Activated naive CD8-positive, alpha-beta T cell (primary cell): ENCODE measurements around the gene MAPT.

Experiments
- H3K27ac Mint-ChIP-seq: one replicate; pipeline ENCODE4 v1.8.0; 2021; ENCODE audit warnings: mixed read lengths
- H3K27me3 Mint-ChIP-seq: one replicate; pipeline ENCODE4 v1.8.0; 2021; ENCODE audit warnings: mixed read lengths
- H3K36me3 Mint-ChIP-seq: one replicate; pipeline ENCODE4 v1.8.0; 2021; ENCODE audit warnings: mixed read lengths
- H3K4me1 Mint-ChIP-seq: one replicate; pipeline ENCODE4 v1.8.0; 2021; ENCODE audit warnings: low read depth, mixed read lengths
- H3K4me3 Mint-ChIP-seq: one replicate; pipeline ENCODE4 v1.8.0; 2021; ENCODE audit warnings: mild to moderate bottlenecking, mixed read lengths
- H3K9me3 Mint-ChIP-seq: one replicate; pipeline ENCODE4 v1.8.0; 2021; ENCODE audit warnings: low read depth, mixed read lengths

The MAPT gene

GRCh38 chr17:45873728-45874127, 20.6 kb upstream of the MAPT start:
- H3K9me3 Mint-ChIP-seq: no peaks in the 10 kb centered on the region
- no peak overlapping the region for H3K4me3 Mint-ChIP-seq
- H3K27ac Mint-ChIP-seq: no peak overlapping the region
- peaks cover 12% of the 10 kb centered on the region for H3K4me1 Mint-ChIP-seq
- H3K27me3 Mint-ChIP-seq: peaks cover 2% of the 10 kb centered on the region
- H3K36me3 Mint-ChIP-seq: no peaks in the 10 kb centered on the region

- H3K4me1 Mint-ChIP-seq: peaks cover 12% of the 10 kb centered on the region
- no peak overlapping the region for H3K4me3 Mint-ChIP-seq
- peaks cover 2% of the 10 kb centered on the region for H3K27me3 Mint-ChIP-seq
- no peak overlapping the region for H3K27ac Mint-ChIP-seq
- no peaks in the 10 kb centered on the region for H3K9me3 Mint-ChIP-seq
- no peaks in the 10 kb centered on the region for H3K36me3 Mint-ChIP-seq
Observed at GRCh38 chr17:45874151-45874550, 20.2 kb upstream of the MAPT start.

- peaks cover 2% of the 10 kb centered on the region for H3K27me3 Mint-ChIP-seq
- peaks cover 12% of the 10 kb centered on the region for H3K4me1 Mint-ChIP-seq
- no peak overlapping the region for H3K4me3 Mint-ChIP-seq
- H3K9me3 Mint-ChIP-seq: no peaks in the 10 kb centered on the region
- H3K36me3 Mint-ChIP-seq: no peaks in the 10 kb centered on the region
- no peak overlapping the region for H3K27ac Mint-ChIP-seq
Observed at GRCh38 chr17:45876539-45876938, 17.8 kb upstream of the MAPT start.

- no peak overlapping the region for H3K27ac Mint-ChIP-seq
- H3K27me3 Mint-ChIP-seq: peaks cover 2% of the 10 kb centered on the region
- no peaks in the 10 kb centered on the region for H3K36me3 Mint-ChIP-seq
- peaks cover 12% of the 10 kb centered on the region for H3K4me1 Mint-ChIP-seq
- no peaks in the 10 kb centered on the region for H3K9me3 Mint-ChIP-seq
- H3K4me3 Mint-ChIP-seq: no peak overlapping the region
Observed at GRCh38 chr17:45877467-45877866, 16.9 kb upstream of the MAPT start.

GRCh38 chr17:45883063-45883462, 11.3 kb upstream of the MAPT start:
- Mint-ChIP-seq H3K9me3 (peaks cover 9% of the 10 kb centered on the region), H3K4me3 (no peak overlapping the region), H3K27ac (no peak overlapping the region), H3K4me1 (no peaks in the 10 kb centered on the region), H3K36me3 (peaks cover 3% of the 10 kb centered on the region), H3K27me3 (no peaks in the 10 kb centered on the region)

GRCh38 chr17:45886852-45887251, 7.5 kb upstream of the MAPT start:
- no peaks in the 10 kb centered on the region for H3K27me3 Mint-ChIP-seq
- peaks cover 7% of the 10 kb centered on the region for H3K4me1 Mint-ChIP-seq
- H3K4me3 Mint-ChIP-seq: no peak overlapping the region
- peaks cover 3% of the 10 kb centered on the region for H3K36me3 Mint-ChIP-seq
- H3K9me3 Mint-ChIP-seq: peaks cover 9% of the 10 kb centered on the region
- no peak overlapping the region for H3K27ac Mint-ChIP-seq

- no peak overlapping the region for H3K27ac Mint-ChIP-seq
- peaks cover 3% of the 10 kb centered on the region for H3K36me3 Mint-ChIP-seq
Observed at GRCh38 chr17:45888392-45888791, 6.0 kb upstream of the MAPT start.

GRCh38 chr17:45889579-45889978, 4.8 kb upstream of the MAPT start:
- Mint-ChIP-seq H3K4me1 (peaks cover 9% of the 10 kb centered on the region), H3K9me3 (peaks cover 7% of the 10 kb centered on the region), H3K36me3 (peaks cover 1% of the 10 kb centered on the region), H3K27me3 (no peaks in the 10 kb centered on the region), H3K27ac (no peak overlapping the region), H3K4me3 (no peak overlapping the region)

More at GRCh38 chr17:45888392-45888791, 6.0 kb upstream of the MAPT start:
- Mint-ChIP-seq H3K9me3 (peaks cover 9% of the 10 kb centered on the region), H3K4me3 (no peak overlapping the region), H3K27me3 (no peaks in the 10 kb centered on the region), H3K4me1 (peaks cover 7% of the 10 kb centered on the region)

GRCh38 chr17:45893725-45894021, 681 bp upstream of the MAPT start:
- Mint-ChIP-seq H3K36me3 (no peaks in the 10 kb centered on the region), H3K9me3 (no peaks in the 10 kb centered on the region), H3K27ac (peak overlapping the region; percentile 58), H3K27me3 (peaks cover 10% of the 10 kb centered on the region), H3K4me1 (peaks cover 17% of the 10 kb centered on the region), H3K4me3 (peak overlapping the region; percentile 86)

- H3K9me3 Mint-ChIP-seq: no peaks in the 10 kb centered on the region
- H3K36me3 Mint-ChIP-seq: no peaks in the 10 kb centered on the region
- H3K27ac Mint-ChIP-seq: no peak overlapping the region
- peaks cover 15% of the 10 kb centered on the region for H3K4me1 Mint-ChIP-seq
- H3K4me3 Mint-ChIP-seq: peak overlapping the region; percentile 86
- peaks cover 24% of the 10 kb centered on the region for H3K27me3 Mint-ChIP-seq
Observed at GRCh38 chr17:45895304-45895968, 1.1 kb downstream of the MAPT start.

GRCh38 chr17:45895969-45896785, 1.8 kb downstream of the MAPT start:
- no peaks in the 10 kb centered on the region for H3K36me3 Mint-ChIP-seq
- H3K27me3 Mint-ChIP-seq: peaks cover 31% of the 10 kb centered on the region
- H3K9me3 Mint-ChIP-seq: no peaks in the 10 kb centered on the region
- no peak overlapping the region for H3K27ac Mint-ChIP-seq
- peak overlapping the region; percentile 86 for H3K4me3 Mint-ChIP-seq
- H3K4me1 Mint-ChIP-seq: peaks cover 15% of the 10 kb centered on the region

GRCh38 chr17:45896803-45897693, 2.7 kb downstream of the MAPT start:
- Mint-ChIP-seq H3K4me3 (peak overlapping the region; percentile 47), H3K4me1 (peaks cover 15% of the 10 kb centered on the region)

GRCh38 chr17:45900136-45900535, 5.8 kb downstream of the MAPT start:
- peaks cover 11% of the 10 kb centered on the region for H3K4me1 Mint-ChIP-seq
- no peaks in the 10 kb centered on the region for H3K9me3 Mint-ChIP-seq
- no peaks in the 10 kb centered on the region for H3K36me3 Mint-ChIP-seq
- peaks cover 44% of the 10 kb centered on the region for H3K27me3 Mint-ChIP-seq
- no peak overlapping the region for H3K4me3 Mint-ChIP-seq
- H3K27ac Mint-ChIP-seq: no peak overlapping the region

More at GRCh38 chr17:45896803-45897693, 2.7 kb downstream of the MAPT start:
- Mint-ChIP-seq H3K27me3 (peaks cover 35% of the 10 kb centered on the region), H3K9me3 (no peaks in the 10 kb centered on the region), H3K36me3 (no peaks in the 10 kb centered on the region), H3K27ac (no peak overlapping the region)

GRCh38 chr17:45900723-45901415, 6.5 kb downstream of the MAPT start:
- peaks cover 47% of the 10 kb centered on the region for H3K27me3 Mint-ChIP-seq
- no peaks in the 10 kb centered on the region for H3K36me3 Mint-ChIP-seq
- no peak overlapping the region for H3K4me3 Mint-ChIP-seq
- H3K9me3 Mint-ChIP-seq: no peaks in the 10 kb centered on the region
- peaks cover 8% of the 10 kb centered on the region for H3K4me1 Mint-ChIP-seq
- no peak overlapping the region for H3K27ac Mint-ChIP-seq
